Measurements from ENCODE around the gene CHID1. TPM values are rescaled to one million over a fixed set of nuclear protein-coding genes. Genes with fewer than 3 reads are reported as not detected.
A peak's percentile ranks its signal among the peaks of the same experiment; 100 is the strongest.

CHID1 gene
- total RNA-seq, 3 donors from 2014 or later: 102 to 115 (median 104) TPM

- H3K9me3 Mint-ChIP-seq: no peaks in the 10 kb centered on the region
- DNase-seq: no peak
- ATAC-seq: no peak
- peaks cover 28% of the 10 kb centered on the region for H3K4me1 Mint-ChIP-seq (ENCODE audit: low read depth)
- H3K4me3 Mint-ChIP-seq: no peak overlapping the region
- H3K27me3 Mint-ChIP-seq (ENCODE audit: low read depth): peaks cover 10% of the 10 kb centered on the region
- H3K36me3 Mint-ChIP-seq (ENCODE audit: insufficient read depth): no peaks in the 10 kb centered on the region
These were observed 65.6 kb downstream of the CHID1 start for GRCh38 chr11:844693-845644.

DNA sequence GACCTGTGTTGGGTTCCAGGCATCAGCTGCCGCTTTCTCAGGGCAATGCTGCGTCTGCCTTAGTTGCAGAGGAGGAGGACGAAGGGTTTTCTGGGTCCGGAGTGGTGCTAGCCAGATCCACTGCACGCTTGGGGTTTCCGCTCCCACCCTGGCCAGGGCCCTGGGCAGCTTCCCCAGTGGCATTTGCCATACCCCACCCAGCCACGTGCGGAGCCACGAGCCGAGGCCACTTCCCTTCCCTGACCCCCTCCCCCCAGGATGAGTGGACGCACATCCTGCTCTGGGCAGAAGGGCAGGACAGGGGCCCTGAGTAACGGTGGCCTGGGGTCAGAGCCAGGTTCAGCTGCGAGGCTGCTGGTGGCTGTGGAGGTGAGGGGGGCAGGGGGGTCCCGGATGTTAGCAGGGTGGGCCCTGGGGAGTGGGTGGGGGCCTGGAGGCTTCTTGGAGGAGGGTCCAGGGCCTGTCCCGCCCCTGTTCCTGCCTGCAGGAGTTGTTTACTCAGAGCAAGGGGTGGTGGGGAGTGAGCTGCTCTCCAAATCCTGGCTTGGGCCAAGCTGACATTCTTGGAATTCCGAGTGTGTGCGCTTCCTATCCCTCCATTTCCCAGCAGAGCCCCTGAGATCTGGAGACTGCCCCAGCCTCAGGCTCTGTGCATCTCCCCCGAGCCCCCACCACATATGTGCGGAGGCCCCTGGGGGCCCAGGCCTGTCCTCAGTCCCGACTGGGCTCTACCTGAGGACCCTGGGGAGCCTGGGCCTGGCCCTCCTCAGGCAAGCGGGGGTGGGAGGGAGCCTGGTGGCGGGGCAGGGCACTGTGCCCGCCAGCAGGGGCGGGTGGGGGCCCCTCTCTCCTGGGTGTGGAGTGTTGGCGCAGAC lies 66.6 kb downstream of the CHID1 start:
- Mint-ChIP-seq H3K36me3 (ENCODE audit: insufficient read depth) (no peaks in the 10 kb centered on the region), H3K4me3 (peak overlapping the region; percentile 71), H3K9me3 (no peaks in the 10 kb centered on the region), H3K4me1 (ENCODE audit: low read depth) (peaks cover 28% of the 10 kb centered on the region), H3K27me3 (ENCODE audit: low read depth) (peaks cover 10% of the 10 kb centered on the region)
- no peak for DNase-seq
- ATAC-seq: no peak

GRCh38 chr11:843086-843734 lies 67.4 kb downstream of the CHID1 start:
- no peaks in the 10 kb centered on the region for H3K36me3 Mint-ChIP-seq (ENCODE audit: insufficient read depth)
- H3K4me3 Mint-ChIP-seq: peak overlapping the region; percentile 71
- H3K9me3 Mint-ChIP-seq: no peaks in the 10 kb centered on the region
- H3K27me3 Mint-ChIP-seq (ENCODE audit: low read depth): peaks cover 5% of the 10 kb centered on the region
- ATAC-seq (peak; percentile 17 to 21), DNase-seq (no peak)
- peaks cover 25% of the 10 kb centered on the region for H3K4me1 Mint-ChIP-seq (ENCODE audit: low read depth)

DNA sequence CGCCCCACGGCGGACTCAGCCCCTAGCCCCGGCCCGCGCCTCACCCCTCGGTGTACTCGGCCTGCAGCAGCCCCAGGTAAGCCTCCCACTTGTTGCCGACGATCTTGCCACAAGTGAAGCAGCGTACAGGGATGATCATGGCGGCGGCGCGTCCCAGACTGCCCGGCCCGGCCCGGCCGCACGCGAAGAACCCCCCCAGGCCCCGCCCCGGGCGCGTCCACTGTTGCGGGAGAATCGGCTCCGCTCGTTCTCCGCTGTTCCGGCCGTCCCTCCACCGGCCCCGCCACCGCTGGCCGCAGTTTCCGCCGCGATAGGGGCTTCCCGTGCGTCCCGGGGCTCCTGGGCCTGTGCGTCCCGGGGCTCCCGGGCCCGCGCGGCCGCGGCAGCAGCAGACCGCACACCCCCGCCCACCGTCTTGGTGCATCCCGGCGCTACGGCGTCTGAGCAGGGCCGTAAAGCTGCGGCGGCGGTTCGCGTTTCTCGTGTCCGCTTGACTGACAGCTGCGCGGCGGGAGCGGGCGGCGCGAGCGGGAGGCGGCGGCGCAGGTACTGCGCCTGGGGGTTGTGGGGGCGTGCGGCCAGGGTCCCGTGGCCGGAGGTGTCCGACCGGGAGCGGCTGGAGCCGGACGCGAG lies 68.1 kb downstream of the CHID1 start, which contains the start of the genes POLR2L and TSPAN4:
POLR2L (minus strand) TSS at position 160 of the 633 bp plus-strand sequence; CDS start at position 139, 21 bp downstream.
TSPAN4 (plus strand) TSS at position 483 of the 633 bp plus-strand sequence. CDS start 7,453 bp downstream, outside the sequence.
- Mint-ChIP-seq H3K4me1 (ENCODE audit: low read depth) (peaks cover 25% of the 10 kb centered on the region), H3K9me3 (no peaks in the 10 kb centered on the region), H3K27me3 (ENCODE audit: low read depth) (peaks cover 5% of the 10 kb centered on the region), H3K36me3 (ENCODE audit: insufficient read depth) (no peaks in the 10 kb centered on the region), H3K4me3 (peak within 1 kb of the TSS; percentile 85)
- peak; percentile 81 to 84 for ATAC-seq
- DNase-seq: peak; percentile 83

DNA sequence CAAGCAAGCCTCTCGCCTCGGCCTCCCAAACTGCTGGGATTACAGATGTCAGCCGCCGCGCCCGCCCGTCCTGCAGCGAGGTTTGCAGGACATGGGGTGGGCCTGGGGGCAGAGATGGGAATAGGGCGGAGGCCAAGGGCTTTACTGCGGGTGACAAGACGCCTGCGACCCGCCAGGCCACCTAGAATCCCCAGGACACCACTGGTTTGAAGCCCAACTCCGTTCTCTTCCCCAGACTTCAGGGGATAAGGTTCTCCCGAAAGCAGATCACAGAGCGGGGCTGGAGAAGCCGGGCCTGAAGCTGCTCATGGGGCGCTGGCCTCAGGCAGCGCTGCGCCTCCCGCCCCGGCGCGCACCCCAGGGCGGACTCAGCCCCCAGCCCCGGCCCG lies 68.6 kb downstream of the CHID1 start:
- no peaks in the 10 kb centered on the region for H3K36me3 Mint-ChIP-seq (ENCODE audit: insufficient read depth)
- peaks cover 5% of the 10 kb centered on the region for H3K27me3 Mint-ChIP-seq (ENCODE audit: low read depth)
- peak; percentile 43 to 46 for ATAC-seq
- H3K4me3 Mint-ChIP-seq: peak overlapping the region; percentile 85
- no peak for DNase-seq
- H3K4me1 Mint-ChIP-seq (ENCODE audit: low read depth): peaks cover 25% of the 10 kb centered on the region
- no peaks in the 10 kb centered on the region for H3K9me3 Mint-ChIP-seq

GRCh38 chr11:839875-840617 lies 70.6 kb downstream of the CHID1 start:
- Mint-ChIP-seq H3K4me1 (ENCODE audit: low read depth) (peaks cover 25% of the 10 kb centered on the region), H3K27me3 (ENCODE audit: low read depth) (peaks cover 3% of the 10 kb centered on the region), H3K9me3 (no peaks in the 10 kb centered on the region), H3K4me3 (peak overlapping the region; percentile 85), H3K36me3 (ENCODE audit: insufficient read depth) (no peaks in the 10 kb centered on the region)
- DNase-seq: no peak
- ATAC-seq: no peak

- H3K27me3 Mint-ChIP-seq (ENCODE audit: low read depth): peaks cover 3% of the 10 kb centered on the region
- no peak for ATAC-seq
- H3K4me1 Mint-ChIP-seq (ENCODE audit: low read depth): peaks cover 27% of the 10 kb centered on the region
- no peak for DNase-seq
- H3K36me3 Mint-ChIP-seq (ENCODE audit: insufficient read depth): no peaks in the 10 kb centered on the region
- H3K9me3 Mint-ChIP-seq: no peaks in the 10 kb centered on the region
- H3K4me3 Mint-ChIP-seq: no peak overlapping the region
These were observed 71.4 kb downstream of the CHID1 start for GRCh38 chr11:839280-839623.

- DNase-seq (no peak), ATAC-seq (no peak)
These were observed 72.0 kb downstream of the CHID1 start for GRCh38 chr11:838441-839279.

DNA sequence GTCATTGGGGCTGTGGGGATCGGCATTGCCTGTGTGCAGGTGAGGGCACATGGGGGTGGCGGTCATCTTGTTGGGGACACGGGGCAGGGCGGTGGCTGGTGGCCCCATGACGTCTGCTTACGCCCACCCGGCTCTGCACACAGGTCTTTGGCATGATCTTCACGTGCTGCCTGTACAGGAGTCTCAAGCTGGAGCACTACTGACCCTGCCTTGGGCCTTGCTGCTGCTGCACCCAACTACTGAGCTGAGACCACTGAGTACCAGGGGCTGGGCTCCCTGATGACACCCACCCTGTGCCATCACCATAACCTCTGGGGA lies 72.7 kb downstream of the CHID1 start:
- H3K4me3 Mint-ChIP-seq: no peak overlapping the region
- H3K9me3 Mint-ChIP-seq: no peaks in the 10 kb centered on the region
- ATAC-seq: no peak
- DNase-seq: no peak
- peaks cover 24% of the 10 kb centered on the region for H3K4me1 Mint-ChIP-seq (ENCODE audit: low read depth)
- H3K36me3 Mint-ChIP-seq (ENCODE audit: insufficient read depth): no peaks in the 10 kb centered on the region
- H3K27me3 Mint-ChIP-seq (ENCODE audit: low read depth): no peaks in the 10 kb centered on the region

More at GRCh38 chr11:838441-839279, 72.0 kb downstream of the CHID1 start:
- H3K4me1 Mint-ChIP-seq (ENCODE audit: low read depth): peaks cover 27% of the 10 kb centered on the region
- no peaks in the 10 kb centered on the region for H3K9me3 Mint-ChIP-seq
- peaks cover 3% of the 10 kb centered on the region for H3K27me3 Mint-ChIP-seq (ENCODE audit: low read depth)
- no peak overlapping the region for H3K4me3 Mint-ChIP-seq
- H3K36me3 Mint-ChIP-seq (ENCODE audit: insufficient read depth): no peaks in the 10 kb centered on the region

DNA sequence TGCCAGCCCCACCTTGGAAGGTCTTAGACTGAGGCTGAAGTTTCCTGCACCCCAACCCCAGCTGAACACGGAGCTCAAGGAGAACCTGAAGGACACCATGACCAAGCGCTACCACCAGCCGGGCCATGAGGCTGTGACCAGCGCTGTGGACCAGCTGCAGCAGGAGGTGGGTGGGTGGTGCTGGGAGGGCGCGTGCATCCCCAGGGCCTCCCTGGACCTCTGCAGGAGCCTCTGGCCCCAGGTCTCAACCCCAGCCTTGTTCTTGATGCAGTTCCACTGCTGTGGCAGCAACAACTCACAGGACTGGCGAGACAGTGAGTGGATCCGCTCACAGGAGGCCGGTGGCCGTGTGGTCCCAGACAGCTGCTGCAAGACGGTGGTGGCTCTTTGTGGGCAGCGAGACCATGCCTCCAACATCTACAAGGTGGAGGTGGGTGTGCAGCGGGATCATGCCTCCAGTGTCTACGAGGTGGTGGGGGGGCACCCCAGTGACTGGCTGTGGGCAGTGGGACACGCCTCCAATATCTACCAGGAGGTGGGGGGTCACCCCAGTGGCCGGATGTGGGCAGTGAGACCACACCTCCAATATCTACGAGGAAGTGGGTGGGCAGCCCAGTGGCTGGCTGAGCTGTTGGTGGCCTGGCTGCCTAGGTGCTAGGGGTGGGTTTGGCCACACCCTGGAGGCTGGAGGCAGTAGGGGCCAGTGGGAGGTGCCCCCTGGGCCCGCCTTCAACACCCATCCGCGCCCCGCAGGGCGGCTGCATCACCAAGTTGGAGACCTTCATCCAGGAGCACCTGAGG lies 73.2 kb downstream of the CHID1 start:
- ATAC-seq (no peak), DNase-seq (no peak)
- no peaks in the 10 kb centered on the region for H3K27me3 Mint-ChIP-seq (ENCODE audit: low read depth)
- no peaks in the 10 kb centered on the region for H3K9me3 Mint-ChIP-seq
- no peak overlapping the region for H3K4me3 Mint-ChIP-seq
- H3K36me3 Mint-ChIP-seq (ENCODE audit: insufficient read depth): no peaks in the 10 kb centered on the region
- H3K4me1 Mint-ChIP-seq (ENCODE audit: low read depth): peaks cover 24% of the 10 kb centered on the region

DNA sequence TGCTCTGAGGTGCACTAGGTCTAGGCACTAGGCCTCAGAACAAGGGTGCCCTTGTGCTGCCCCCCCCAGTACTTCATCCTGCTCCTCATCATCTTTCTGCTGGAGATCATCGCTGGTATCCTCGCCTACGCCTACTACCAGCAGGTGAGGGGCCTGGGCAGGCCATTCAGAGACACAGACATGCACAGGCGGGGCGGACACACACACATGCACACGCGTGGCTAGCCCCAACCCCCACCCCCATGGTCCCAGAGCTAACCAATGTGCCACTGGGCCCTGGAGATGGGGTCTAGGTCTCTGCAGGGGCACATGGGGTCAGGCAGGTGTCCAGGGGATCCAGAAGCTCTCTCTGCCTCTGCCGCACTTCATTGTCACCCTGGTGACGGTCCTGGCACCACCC lies 73.9 kb downstream of the CHID1 start:
- no peak for ATAC-seq
- Mint-ChIP-seq H3K4me3 (no peak overlapping the region), H3K9me3 (no peaks in the 10 kb centered on the region), H3K27me3 (ENCODE audit: low read depth) (peaks cover 5% of the 10 kb centered on the region), H3K36me3 (ENCODE audit: insufficient read depth) (no peaks in the 10 kb centered on the region), H3K4me1 (ENCODE audit: low read depth) (peaks cover 25% of the 10 kb centered on the region)
- no peak for DNase-seq

DNA sequence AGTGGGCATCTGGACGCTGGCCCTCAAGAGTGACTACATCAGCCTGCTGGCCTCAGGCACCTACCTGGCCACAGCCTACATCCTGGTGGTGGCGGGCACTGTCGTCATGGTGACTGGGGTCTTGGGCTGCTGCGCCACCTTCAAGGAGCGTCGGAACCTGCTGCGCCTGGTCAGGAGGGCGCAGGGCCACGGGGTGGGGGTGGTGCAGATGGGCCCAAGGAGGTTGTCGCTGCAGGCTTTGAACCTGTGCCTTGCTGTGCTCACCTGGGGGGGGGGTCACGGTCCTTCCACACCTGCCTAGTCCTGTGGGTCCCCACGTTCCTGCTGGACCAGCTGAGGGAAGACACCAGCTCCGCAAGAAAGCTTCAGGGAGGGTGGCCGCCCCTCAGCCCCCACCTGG lies 74.3 kb downstream of the CHID1 start:
- H3K4me1 Mint-ChIP-seq (ENCODE audit: low read depth): peaks cover 24% of the 10 kb centered on the region
- H3K27me3 Mint-ChIP-seq (ENCODE audit: low read depth): peaks cover 9% of the 10 kb centered on the region
- no peaks in the 10 kb centered on the region for H3K36me3 Mint-ChIP-seq (ENCODE audit: insufficient read depth)
- no peaks in the 10 kb centered on the region for H3K9me3 Mint-ChIP-seq
- ATAC-seq (no peak), DNase-seq (no peak)
- H3K4me3 Mint-ChIP-seq: no peak overlapping the region

All from activated T-cell treated with anti-CD3 and anti-CD28 coated beads, Interleukin-2, amount 50 U/mL, for 4 hours (primary cell).